Mucosa of descending colon (tissue), 3 donors: ENCODE data around the gene ANKRD17. TPM values are rescaled to one million over a fixed set of nuclear protein-coding genes. Genes with fewer than 3 reads are reported as not detected.

Experiments used
- ATAC-seq: fragments of 200-7000 bp; cut with Tn5 transposase; one replicate; pipeline ENCODE4 v1.9.1; 2020; ENCODE audit warnings: mild to moderate bottlenecking, moderate library complexity
- DNase-seq, 3 donors: peaks; one replicate each; pipeline ENCODE4 v3.0.0-alpha.2; 2020
- H3K36me3 ChIP-seq: fragments of 200-600 bp; one replicate; pipeline ENCODE4 v1.8.0; 2021; ENCODE audit warnings: low read depth, mild to moderate bottlenecking
- H3K4me1 ChIP-seq: fragments of 200-600 bp; one replicate; pipeline ENCODE4 v1.8.0; 2021; ENCODE audit warnings: low read depth, mild to moderate bottlenecking
- H3K4me3 ChIP-seq: fragments of 200-600 bp; one replicate; pipeline ENCODE4 v1.8.0; 2021; ENCODE audit warnings: mild to moderate bottlenecking
- H3K9me3 ChIP-seq: fragments of 200-600 bp; one replicate; pipeline ENCODE4 v1.8.0; 2021; ENCODE audit warnings: mild to moderate bottlenecking
- intact Hi-C, 2 donors: fragments of 100-400 bp; cut with DNase I in 1 of 2; cut with micrococcal nuclease in 1 of 2; formaldehyde crosslinking; loops; one replicate each; pipeline versions ENCODE4 v1.11.0 to v1.11.1; 2022; cut with DNase I, micrococcal nuclease
- total RNA-seq, 3 donors: library from RNA; stranded (reverse); fragmentation: NEBNext Ultra II Directional in 2 of 3; extraction: Animal tissue kit (Norgen Biotek cat#: 25700) in 2 of 3; gene quantifications; one replicate each; pipeline versions ENCODE4 v1.2.1 to v1.2.4, GENCODE V29; 2021 to 2023
- TF ChIP-seq, protein P1 (sequence below): fragments of 200-600 bp; IDR thresholded peaks from one replicate; pipeline ENCODE4 v1.8.0; 2022; ENCODE audit warnings: antibody characterized with exemption, mild to moderate bottlenecking
- donor health status: DM: no; HTN: no; CAD: no; lungs with moderate emphysema.
- donor health status: DM: no; HTN: no; CAD: no.
- donor health status: DM: no; HTN: yes; CAD: no.

Gene ANKRD17
- total RNA-seq, 3 donors from 2014 or later: 62.4 to 75.3 (median 70.4) TPM

DNA sequence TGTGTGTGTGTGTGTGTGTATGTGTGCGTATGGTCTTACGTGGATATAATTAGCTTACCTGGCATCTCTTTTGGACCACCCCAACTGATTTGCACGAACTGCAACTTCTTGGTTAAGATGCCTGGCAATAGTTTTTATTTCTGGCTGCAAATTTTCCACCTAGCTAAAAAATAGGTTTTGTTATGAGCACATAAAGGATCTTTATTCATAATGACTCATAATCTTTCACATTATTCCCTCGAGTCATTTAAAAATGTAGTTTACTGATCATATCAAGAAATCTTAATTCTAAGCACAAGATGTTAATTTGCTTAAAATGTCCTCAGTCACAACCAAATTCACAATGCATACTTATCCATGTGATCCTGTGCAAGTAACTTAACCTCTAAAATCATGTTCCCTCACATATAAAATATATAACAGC lies 190.6 kb downstream of the ANKRD17 start:
- TF ChIP-seq, protein P1, sequence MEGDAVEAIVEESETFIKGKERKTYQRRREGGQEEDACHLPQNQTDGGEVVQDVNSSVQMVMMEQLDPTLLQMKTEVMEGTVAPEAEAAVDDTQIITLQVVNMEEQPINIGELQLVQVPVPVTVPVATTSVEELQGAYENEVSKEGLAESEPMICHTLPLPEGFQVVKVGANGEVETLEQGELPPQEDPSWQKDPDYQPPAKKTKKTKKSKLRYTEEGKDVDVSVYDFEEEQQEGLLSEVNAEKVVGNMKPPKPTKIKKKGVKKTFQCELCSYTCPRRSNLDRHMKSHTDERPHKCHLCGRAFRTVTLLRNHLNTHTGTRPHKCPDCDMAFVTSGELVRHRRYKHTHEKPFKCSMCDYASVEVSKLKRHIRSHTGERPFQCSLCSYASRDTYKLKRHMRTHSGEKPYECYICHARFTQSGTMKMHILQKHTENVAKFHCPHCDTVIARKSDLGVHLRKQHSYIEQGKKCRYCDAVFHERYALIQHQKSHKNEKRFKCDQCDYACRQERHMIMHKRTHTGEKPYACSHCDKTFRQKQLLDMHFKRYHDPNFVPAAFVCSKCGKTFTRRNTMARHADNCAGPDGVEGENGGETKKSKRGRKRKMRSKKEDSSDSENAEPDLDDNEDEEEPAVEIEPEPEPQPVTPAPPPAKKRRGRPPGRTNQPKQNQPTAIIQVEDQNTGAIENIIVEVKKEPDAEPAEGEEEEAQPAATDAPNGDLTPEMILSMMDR: no peak
- Histone ChIP-seq H3K4me3 (peak overlapping the region; percentile 35), H3K36me3 (no peaks in the 10 kb centered on the region), H3K9me3 (no peaks in the 10 kb centered on the region), H3K4me1 (peaks cover 8% of the 10 kb centered on the region)
- DNase-seq (no peak), ATAC-seq (no peak)
- intact Hi-C loops: no loop called here

DNA sequence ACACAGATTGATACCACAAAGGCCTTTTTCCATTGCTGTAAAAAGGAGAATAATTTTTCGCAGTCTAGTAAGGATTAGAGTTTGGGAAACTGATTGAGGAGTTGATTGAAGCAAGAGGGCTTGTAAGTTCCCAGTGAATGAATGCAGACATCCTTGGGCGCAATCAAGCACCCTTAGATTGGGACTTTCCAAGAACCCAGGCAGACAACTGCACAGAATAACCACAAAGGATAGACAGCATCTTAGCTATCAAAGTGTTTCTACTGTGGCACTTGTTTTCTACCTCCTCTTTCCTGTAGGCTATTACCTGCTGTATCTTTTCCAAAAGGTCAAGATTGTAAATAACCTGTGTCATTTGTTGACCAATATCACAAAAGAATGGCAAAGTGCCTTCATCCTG lies 191.7 kb downstream of the ANKRD17 start:
- TF ChIP-seq, protein P1: no peak
- Histone ChIP-seq H3K9me3 (no peaks in the 10 kb centered on the region), H3K36me3 (no peaks in the 10 kb centered on the region), H3K4me3 (no peak overlapping the region), H3K4me1 (peaks cover 8% of the 10 kb centered on the region)
- intact Hi-C loops: no loop called here
- DNase-seq: no peak
- no peak for ATAC-seq

DNA sequence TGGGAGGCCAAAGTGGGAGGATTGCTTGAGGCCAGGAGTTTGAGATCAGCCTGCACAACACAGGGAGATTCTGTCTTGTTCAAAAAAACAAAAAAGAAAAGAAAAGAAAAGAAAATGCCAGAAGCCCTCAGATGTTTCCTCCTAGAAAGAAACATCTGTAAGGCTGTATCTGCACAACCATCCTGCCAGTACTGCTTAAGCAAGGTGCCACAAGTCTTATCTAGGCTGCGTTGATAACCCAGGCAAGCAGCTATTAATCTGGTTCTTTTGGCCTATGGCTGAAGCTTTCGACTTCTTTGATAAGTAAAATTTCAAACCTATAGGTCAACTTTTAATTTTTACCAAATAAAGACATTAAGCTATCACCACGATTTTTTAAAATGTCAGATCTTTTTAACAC lies 192.2 kb downstream of the ANKRD17 start:
- Histone ChIP-seq H3K4me3 (no peak overlapping the region), H3K9me3 (no peaks in the 10 kb centered on the region), H3K36me3 (no peaks in the 10 kb centered on the region), H3K4me1 (peaks cover 8% of the 10 kb centered on the region)
- intact Hi-C loops: no loop called here
- ATAC-seq (no peak), DNase-seq (no peak)
- TF ChIP-seq, protein P1: no peak

DNA sequence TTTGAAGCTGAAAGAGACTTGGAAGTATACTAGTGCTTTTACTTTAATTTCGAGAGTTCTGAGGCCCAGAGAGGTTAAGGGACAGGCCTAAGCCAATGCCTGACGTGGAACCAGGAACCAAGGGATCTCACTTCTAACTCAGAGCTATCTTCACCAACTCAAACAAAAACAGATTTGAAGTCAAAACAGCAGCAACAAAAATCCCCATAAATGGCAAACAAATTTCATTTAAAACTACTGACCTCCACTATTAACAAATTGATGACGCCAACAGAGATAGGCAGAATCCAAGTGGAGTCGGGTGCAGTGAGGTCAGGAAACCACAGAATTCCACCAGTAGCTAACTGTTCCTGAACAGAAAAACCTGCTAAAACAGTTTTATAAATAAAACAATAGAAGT lies 194.1 kb downstream of the ANKRD17 start:
- no peaks in the 10 kb centered on the region for H3K36me3 ChIP-seq
- H3K4me3 ChIP-seq: no peak overlapping the region
- ATAC-seq: no peak
- intact Hi-C loops: no loop called here
- H3K4me1 ChIP-seq: peaks cover 8% of the 10 kb centered on the region
- no peaks in the 10 kb centered on the region for H3K9me3 ChIP-seq
- TF ChIP-seq, protein P1: no peak
- no peak for DNase-seq

DNA sequence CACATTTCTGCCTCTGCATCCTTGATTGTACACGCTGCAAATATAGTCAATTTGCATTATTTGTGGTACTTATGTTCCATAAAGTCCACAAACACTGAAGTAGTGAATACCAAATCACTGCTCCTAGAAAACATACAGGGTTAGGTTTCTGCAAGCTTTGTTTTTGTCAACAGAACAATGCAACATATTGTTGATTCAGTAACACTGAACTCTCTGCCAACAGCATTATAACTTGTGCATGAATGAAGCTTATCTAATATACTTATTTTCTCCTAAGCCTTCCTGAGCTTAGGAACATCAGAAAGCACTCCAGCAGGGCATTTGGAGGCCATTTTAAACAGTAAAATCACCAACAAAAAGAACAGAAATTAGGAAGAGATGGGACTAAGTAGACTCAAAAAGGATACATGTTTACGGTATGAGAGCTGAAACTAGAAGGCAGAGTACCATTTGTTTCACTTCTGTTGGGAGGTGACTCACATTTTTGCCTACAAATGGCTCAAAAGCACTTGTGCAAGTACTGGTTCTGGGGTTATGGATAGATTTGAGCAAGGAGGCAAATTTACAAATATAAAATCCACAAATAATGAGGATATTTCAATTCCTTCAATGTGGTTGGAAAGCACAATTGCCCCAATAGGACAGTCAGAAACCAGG lies 203.2 kb downstream of the ANKRD17 start:
- TF ChIP-seq, protein P1: no peak
- ATAC-seq: no peak
- intact Hi-C loops: no loop called here
- H3K36me3 ChIP-seq: no peaks in the 10 kb centered on the region
- H3K9me3 ChIP-seq: no peaks in the 10 kb centered on the region
- H3K4me3 ChIP-seq: no peak overlapping the region
- H3K4me1 ChIP-seq: no peaks in the 10 kb centered on the region
- DNase-seq: no peak
